Amniotic stem cell (primary cell): ENCODE measurements around the gene TNNI2.

ENCODE experiments used
- DNase-seq: peaks from one replicate; lab custom pipeline; 2025; lab: John Stamatoyannopoulos, UW

Gene TNNI2

GRCh38 chr11:1834779-1835670 is 3.8 kb upstream of the TNNI2 start, which contains the start of gene SYT8:
Gene SYT8 (plus strand): TSS chr11:1834990. CDS start chr11:1835106, 116 bp downstream.
- DNase-seq = no peak

DNA sequence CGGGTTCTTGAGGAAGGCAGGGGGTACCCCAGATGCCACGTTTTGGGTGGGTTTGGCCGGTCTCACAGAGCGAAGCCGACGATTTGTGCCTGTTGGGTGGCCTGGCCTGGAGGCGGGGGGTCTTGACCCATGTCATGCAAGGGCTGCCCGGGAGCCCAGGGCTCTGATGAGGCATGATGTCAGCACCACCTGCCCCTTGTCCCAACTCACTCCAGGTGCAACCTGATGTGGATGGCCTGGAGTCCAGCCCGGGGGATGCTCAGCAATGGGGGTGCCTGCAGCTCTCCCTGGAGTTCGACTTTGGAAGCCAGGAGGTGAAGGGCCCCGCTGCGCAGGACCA is 3.1 kb upstream of the TNNI2 start:
- DNase-seq = no peak

GRCh38 chr11:1836011-1836945 is 2.5 kb upstream of the TNNI2 start:
- no peak for DNase-seq

DNA sequence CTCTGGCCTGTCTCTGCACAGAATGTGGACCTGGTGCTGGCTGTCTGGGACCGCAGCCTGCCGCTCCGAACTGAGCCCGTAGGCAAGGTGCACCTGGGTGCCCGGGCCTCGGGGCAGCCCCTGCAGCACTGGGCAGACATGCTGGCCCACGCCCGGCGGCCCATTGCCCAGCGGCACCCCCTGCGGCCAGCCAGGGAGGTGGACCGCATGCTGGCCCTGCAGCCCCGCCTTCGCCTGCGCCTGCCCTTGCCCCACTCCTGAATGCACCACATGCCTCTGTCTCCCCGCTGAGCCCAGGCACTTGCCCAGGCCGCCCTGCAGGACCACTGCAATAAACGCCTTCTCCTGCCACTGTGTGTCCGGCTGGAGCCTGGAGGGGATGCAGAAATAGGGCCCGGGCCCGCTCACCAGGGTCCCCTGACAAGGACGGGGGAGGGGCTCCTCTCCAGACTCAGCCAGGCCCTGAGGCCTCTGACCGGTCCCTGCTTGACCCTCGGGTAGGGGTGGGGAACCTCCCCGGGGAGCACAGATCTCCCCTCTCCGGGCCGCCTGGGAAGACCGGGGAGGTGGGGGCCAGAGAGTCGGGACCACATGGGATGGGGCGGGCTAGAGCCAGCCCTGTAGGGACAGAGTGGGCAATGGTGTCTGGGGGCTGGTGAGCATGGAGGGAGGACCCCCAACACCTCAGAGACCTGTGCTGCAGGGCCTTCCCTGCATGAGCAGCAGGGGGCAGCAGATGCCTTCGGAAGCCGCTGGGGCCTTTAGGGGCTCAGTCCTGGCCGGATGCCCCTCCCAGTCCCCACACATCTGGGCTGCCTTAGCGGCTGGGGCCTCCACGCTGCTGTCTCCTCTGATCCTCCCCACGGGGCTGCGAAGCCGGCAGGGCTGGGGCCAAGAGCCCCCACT is 1.4 kb upstream of the TNNI2 start:
- DNase-seq = peak; percentile 37

- no peak for DNase-seq
These were observed 730 bp upstream of the TNNI2 start for GRCh38 chr11:1838077-1838425.

- no peak for DNase-seq
These were observed 583 bp downstream of the TNNI2 start for GRCh38 chr11:1839204-1839923.

GRCh38 chr11:1839924-1840779 is 1.4 kb downstream of the TNNI2 start:
- DNase-seq = no peak

GRCh38 chr11:1840780-1841480 is 2.1 kb downstream of the TNNI2 start:
- DNase-seq = no peak

GRCh38 chr11:1841511-1842148 is 2.8 kb downstream of the TNNI2 start:
- DNase-seq = no peak

GRCh38 chr11:1842149-1843097 is 3.6 kb downstream of the TNNI2 start:
- no peak for DNase-seq

DNA sequence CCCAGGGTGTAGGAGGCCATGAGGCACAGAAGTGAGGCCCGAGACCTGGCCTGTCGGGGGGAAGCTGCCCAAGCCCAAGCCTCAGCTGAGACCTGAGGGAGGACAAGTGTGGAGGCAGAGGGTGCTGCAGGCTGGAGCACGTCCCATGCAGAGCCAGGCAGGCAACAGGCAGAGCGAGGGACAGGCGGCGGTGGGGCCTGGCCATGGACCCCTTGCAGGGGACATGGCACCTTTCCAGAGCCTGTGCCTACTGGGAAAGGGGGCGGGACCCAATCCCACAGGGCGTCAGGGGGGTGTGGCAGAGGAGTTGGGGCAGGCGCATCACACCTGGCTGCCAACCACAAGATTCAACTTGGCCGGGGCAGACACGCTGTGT is 4.3 kb downstream of the TNNI2 start:
- DNase-seq = no peak

DNA sequence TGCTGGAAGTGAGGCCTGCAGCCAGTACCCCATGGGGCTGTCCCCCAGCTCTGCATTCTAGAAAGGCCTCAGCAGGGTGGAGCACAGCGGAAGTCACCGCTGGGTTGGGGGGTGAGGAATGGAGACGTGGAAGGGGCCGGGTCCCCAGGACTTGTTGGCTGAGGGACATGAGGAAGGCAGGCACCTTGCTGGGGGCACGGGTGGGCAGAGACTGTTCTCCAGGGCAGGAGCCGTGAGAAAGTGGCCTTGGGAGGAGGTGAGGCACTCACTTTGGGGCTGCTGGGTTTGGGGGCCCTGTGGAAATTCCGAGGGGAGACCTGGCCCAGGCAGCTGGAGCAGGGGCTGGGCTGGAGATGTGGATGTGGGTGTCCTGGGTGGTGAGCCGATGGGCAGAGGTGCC is 5.0 kb downstream of the TNNI2 start:
- no peak for DNase-seq

DNA sequence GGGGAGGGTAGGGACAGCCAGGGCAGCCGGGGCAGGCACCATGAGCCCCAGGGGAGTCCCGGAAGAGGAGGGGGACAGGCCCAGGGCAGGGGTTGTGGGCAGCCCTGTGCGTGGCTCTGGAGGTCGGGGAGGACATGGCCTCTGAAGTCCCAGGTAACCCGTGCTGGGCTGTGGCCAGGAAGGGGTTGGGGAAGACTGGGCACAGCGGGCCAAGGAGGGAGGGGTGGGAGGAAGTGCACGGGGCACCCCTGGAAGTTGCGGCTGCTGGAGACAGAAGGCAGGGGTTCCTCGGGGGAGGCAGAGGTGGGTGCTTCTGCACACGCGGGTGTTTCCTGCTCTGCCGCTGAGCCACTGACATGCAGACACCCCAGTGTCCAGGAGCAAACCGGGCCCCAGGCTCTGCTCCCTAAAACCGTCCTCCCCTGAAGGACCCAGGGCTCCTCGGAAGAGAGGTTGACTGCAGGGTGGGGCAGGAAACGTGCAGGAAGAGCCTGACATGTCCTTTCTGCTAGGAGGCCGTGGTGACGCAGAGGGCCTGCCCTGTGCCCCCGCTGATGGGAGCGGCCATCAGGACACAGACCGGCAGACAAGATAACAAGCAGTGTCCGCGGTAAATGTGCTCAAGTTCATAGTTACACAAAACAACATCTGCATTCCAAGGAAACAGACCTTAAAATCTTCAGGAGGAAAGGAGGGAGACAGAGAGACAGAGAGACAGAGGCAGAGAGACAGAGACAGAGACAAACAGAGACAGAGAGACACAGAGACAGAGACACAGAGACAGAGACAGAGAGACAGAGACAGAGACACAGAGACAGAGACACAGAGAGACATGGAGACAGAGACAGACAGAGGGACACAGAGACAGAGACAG is 5.7 kb downstream of the TNNI2 start:
- no peak for DNase-seq

GRCh38 chr11:1845095-1845429 is 6.3 kb downstream of the TNNI2 start:
- DNase-seq = no peak

GRCh38 chr11:1845561-1846452 is 7.0 kb downstream of the TNNI2 start:
- DNase-seq = no peak

DNA sequence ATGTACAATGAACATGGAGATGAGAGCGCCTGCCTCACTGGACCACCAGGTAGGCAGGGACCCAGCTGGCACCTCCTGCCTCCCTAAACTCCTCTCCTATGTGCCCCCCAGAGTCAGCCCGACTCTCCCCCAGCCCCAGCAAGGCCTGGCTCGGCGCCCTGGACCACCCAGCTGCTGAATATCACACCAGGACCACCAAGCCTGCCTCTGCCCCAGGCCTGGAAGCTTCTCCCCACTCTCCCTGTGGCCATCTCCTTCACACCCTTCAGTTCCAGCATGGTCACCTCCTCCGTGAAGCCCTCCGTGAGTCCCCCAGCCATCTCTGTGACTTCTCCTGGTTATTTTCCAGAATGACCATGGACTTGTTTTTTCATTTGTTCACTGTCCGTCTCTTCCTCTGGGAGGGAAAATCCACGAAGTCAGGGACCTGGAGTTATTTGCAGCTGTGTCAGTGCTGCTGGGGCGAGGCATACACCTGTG is 7.7 kb downstream of the TNNI2 start:
- no peak for DNase-seq
